DND-41 (cell line): ENCODE data around the gene DDTL.

Experiments
- ATAC-seq: fragments of 200-7000 bp; cut with Tn5 transposase; 3 replicates; pipeline ENCODE4 v1.9.1; 2021; ENCODE audit warnings: low read depth; ENCODE audit not compliant: insufficient read depth
- DNase-seq: peaks from one replicate; pipeline ENCODE4 v3.0.0-alpha.2; 2020
- H2AFZ ChIP-seq: 2 replicates; pipeline ENCODE4 v1.6.0; 2012; ENCODE audit warnings: low read depth, low read length
- H3K27ac ChIP-seq: 2 replicates; pipeline ENCODE4 v1.5.1; 2012; ENCODE audit warnings: low read length, inconsistent platforms
- H3K27me3 ChIP-seq: fragments of 200-600 bp; sonication (generic); 2 replicates; pipeline ENCODE4 v1.6.0; 2012; ENCODE audit warnings: low read length, mild to moderate bottlenecking, inconsistent platforms; ENCODE audit not compliant: insufficient read depth, poor library complexity
- H3K36me3 ChIP-seq: 2 replicates; pipeline ENCODE4 v1.5.1; 2012; ENCODE audit warnings: low read length, inconsistent platforms; ENCODE audit not compliant: insufficient read depth
- H3K4me1 ChIP-seq: 2 replicates; pipeline ENCODE4 v1.5.1; 2012; ENCODE audit warnings: mild to moderate bottlenecking, low read length; ENCODE audit not compliant: insufficient read depth
- H3K4me2 ChIP-seq: 2 replicates; pipeline ENCODE4 v1.6.0; 2012; ENCODE audit warnings: mild to moderate bottlenecking, moderate library complexity, low read length, inconsistent platforms; ENCODE audit not compliant: insufficient read depth
- H3K4me3 ChIP-seq, 2 experiments: fragments of 200-600 bp in 1 of 2; shearing (Covaris generic) in 1 of 2; 2 replicates each; pipeline ENCODE4 v1.5.1; 2012 to 2016; ENCODE audit warnings: inconsistent platforms in 2 of 2, low read length in 2 of 2, mild to moderate bottlenecking in 2 of 2, low read depth in 1 of 2, moderate library complexity in 1 of 2
- H3K79me2 ChIP-seq: 2 replicates; pipeline ENCODE4 v1.6.0; 2012; ENCODE audit warnings: low read length, inconsistent platforms; ENCODE audit not compliant: insufficient read depth
- H3K9ac ChIP-seq: 2 replicates; pipeline ENCODE4 v1.6.0; 2012; ENCODE audit warnings: low read depth, mild to moderate bottlenecking, inconsistent platforms, low read length, moderate library complexity
- H3K9me3 ChIP-seq: 2 replicates; pipeline ENCODE4 v1.5.1; 2012; ENCODE audit warnings: low read length, moderate library complexity, mild to moderate bottlenecking, inconsistent platforms; ENCODE audit not compliant: insufficient read depth, severe bottlenecking
- H4K20me1 ChIP-seq: 2 replicates; pipeline ENCODE4 v1.6.0; 2012; ENCODE audit warnings: low read length; ENCODE audit not compliant: insufficient read depth
- EZH2 ChIP-seq: IDR thresholded peaks from 3 replicates; pipeline ENCODE4 v1.6.1; 2012; ENCODE audit warnings: borderline replicate concordance, low read depth, mild to moderate bottlenecking, moderate library complexity, low read length, inconsistent platforms; ENCODE audit not compliant: severe bottlenecking
- TF ChIP-seq, protein P1 (sequence below): IDR thresholded peaks from 2 replicates; pipeline ENCODE4 v1.5.1; 2012; ENCODE audit warnings: borderline replicate concordance, low read length, moderate library complexity, mild to moderate bottlenecking; ENCODE audit not compliant: poor library complexity, severe bottlenecking; ENCODE audit errors: extremely low read depth

The DDTL gene

DNA sequence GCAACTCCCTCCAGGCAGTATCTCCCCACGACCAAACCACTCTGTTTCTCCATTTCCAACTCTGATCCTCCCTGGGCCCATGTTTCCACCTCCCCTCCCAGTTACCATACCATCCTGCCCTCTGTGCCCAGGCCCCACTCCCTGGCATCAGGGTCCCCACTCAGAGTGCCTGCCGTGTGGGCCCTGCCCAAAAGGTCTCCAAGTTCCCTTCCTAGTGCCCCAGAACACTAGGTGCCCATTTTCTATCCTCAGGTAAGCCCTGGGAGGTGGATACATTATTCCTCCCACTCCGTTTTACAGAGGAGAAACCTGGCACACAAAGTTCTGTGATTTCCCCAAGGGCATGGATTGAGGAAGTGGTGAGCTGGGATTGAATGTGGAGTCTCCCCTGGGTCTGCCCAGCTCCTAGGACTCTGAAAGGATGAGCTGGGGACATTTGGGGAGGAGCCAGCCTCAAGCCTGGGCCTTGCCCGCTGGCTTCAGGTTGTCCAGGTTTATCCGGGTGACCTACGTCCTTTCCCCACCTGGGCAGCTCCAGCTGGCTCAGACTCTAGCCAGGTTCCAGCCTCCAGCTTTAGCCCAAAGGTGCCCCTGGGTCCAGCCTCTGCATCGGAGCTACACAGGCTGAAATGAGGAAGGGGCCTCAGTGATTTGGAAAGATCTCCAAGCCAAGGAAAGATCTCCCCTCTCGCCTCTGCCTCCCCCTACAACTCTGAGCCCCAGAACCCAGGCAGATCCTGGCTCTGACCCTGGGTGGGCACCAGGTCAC is 40.7 kb downstream of the DDTL start:
- TF ChIP-seq, protein P1, sequence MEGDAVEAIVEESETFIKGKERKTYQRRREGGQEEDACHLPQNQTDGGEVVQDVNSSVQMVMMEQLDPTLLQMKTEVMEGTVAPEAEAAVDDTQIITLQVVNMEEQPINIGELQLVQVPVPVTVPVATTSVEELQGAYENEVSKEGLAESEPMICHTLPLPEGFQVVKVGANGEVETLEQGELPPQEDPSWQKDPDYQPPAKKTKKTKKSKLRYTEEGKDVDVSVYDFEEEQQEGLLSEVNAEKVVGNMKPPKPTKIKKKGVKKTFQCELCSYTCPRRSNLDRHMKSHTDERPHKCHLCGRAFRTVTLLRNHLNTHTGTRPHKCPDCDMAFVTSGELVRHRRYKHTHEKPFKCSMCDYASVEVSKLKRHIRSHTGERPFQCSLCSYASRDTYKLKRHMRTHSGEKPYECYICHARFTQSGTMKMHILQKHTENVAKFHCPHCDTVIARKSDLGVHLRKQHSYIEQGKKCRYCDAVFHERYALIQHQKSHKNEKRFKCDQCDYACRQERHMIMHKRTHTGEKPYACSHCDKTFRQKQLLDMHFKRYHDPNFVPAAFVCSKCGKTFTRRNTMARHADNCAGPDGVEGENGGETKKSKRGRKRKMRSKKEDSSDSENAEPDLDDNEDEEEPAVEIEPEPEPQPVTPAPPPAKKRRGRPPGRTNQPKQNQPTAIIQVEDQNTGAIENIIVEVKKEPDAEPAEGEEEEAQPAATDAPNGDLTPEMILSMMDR = no peak
- TF ChIP-seq EZH2 = no peak
- peaks cover 16% of the 10 kb centered on the region for H3K4me1 ChIP-seq
- no peak overlapping the region for H3K4me3 ChIP-seq
- H3K9ac ChIP-seq = no peak overlapping the region
- H2AFZ ChIP-seq = no peak overlapping the region
- H3K36me3 ChIP-seq = no peaks in the 10 kb centered on the region
- DNase-seq = no peak
- ATAC-seq = no peak
- peaks cover 3% of the 10 kb centered on the region for H3K9me3 ChIP-seq
- no peak overlapping the region for H3K27ac ChIP-seq
- H4K20me1 ChIP-seq = no peaks in the 10 kb centered on the region
- no peak overlapping the region for H3K4me2 ChIP-seq
- peaks cover 13% of the 10 kb centered on the region for H3K79me2 ChIP-seq
- H3K27me3 ChIP-seq = no peaks in the 10 kb centered on the region

DNA sequence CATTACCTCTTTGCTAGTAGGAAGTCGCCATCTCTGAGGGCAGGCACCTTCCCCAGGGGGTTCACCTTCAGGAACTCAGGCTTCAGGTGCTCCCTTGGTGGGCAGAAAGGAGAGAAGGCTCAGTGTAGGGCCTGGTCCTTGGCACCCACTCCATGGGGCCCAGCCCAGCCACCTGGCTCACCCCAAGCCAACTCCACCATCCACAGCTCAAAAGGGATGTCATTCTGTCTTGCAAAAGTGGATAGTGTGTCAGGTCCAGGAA is 41.3 kb downstream of the DDTL start:
- peaks cover 18% of the 10 kb centered on the region for H3K79me2 ChIP-seq
- no peaks in the 10 kb centered on the region for H4K20me1 ChIP-seq
- no peak for DNase-seq
- H3K27ac ChIP-seq = no peak overlapping the region
- H2AFZ ChIP-seq = no peak overlapping the region
- TF ChIP-seq, protein P1 = no peak
- no peak for TF ChIP-seq EZH2
- no peak overlapping the region for H3K4me3 ChIP-seq
- no peak overlapping the region for H3K9ac ChIP-seq
- no peak for ATAC-seq
- H3K4me2 ChIP-seq = no peak overlapping the region
- H3K27me3 ChIP-seq = no peaks in the 10 kb centered on the region
- H3K9me3 ChIP-seq = peaks cover 3% of the 10 kb centered on the region
- H3K36me3 ChIP-seq = no peaks in the 10 kb centered on the region
- peaks cover 21% of the 10 kb centered on the region for H3K4me1 ChIP-seq

DNA sequence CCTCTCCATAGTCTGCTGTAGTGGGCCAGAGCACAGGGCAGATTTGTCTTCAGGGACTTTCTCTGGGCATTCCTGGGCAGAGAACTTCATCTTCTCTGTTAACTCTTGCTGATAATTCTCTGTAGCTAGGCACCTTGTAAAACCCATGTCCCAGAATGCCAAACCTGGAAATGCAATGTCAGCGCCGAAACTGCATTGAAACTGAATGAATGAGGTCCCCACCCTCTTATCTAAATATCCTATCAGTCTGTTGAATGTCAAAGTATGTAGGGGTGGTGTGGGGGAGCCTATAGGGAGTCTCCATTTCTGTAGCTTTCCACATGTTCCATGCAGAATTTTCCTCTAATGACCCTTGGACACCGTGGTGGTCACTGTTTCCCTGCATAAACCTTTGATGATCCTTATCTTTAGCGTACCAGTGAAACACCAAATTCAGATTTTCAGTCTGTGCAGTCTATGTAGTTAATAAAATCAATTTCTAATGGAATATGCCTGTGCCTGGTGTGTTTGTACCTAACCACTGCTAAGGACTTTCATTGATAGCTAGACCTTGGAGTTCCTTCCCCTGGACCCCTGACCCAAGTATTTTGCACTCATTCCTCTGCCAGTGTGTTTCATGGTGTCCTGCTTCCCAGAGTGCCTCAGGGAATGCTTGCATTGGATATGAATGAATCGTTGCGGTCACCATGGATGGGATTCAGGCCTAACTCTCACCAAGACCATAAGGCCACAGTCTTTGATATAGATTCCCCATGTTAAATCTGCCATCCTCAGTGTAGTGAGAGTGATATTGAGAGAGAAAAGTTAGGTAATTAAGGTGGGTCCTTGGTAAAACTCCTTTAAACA is 41.9 kb downstream of the DDTL start:
- Histone ChIP-seq H3K9ac (no peak overlapping the region), H3K27ac (no peak overlapping the region), H3K79me2 (peaks cover 25% of the 10 kb centered on the region), H4K20me1 (no peaks in the 10 kb centered on the region), H3K27me3 (no peaks in the 10 kb centered on the region), H2AFZ (no peak overlapping the region), H3K4me3 (no peak overlapping the region), H3K4me1 (peaks cover 24% of the 10 kb centered on the region), H3K36me3 (no peaks in the 10 kb centered on the region), H3K4me2 (no peak overlapping the region), H3K9me3 (peaks cover 3% of the 10 kb centered on the region)
- DNase-seq (no peak), ATAC-seq (no peak)
- no peak for TF ChIP-seq EZH2
- TF ChIP-seq, protein P1 = no peak
